ENCODE results near the gene ORAI2.

Gene ORAI2

GRCh38 chr7:102439963-102440795 is 6.8 kb downstream of the ORAI2 start:
- peaks cover 77% of the 10 kb centered on the region for H3K36me3 ChIP-seq (ENCODE audit: insufficient read depth, low read length)
- H4K20me1 ChIP-seq (ENCODE audit: insufficient read depth, low read length) = no peaks in the 10 kb centered on the region

GRCh38 chr7:102444961-102445673 is 11.7 kb downstream of the ORAI2 start:
- no peaks in the 10 kb centered on the region for H3K9me2 ChIP-seq (ENCODE audit: low read depth, low read length)
- peaks cover 70% of the 10 kb centered on the region for H3K36me3 ChIP-seq (ENCODE audit: insufficient read depth, low read length)
- TF ChIP-seq EZH2 (IDR thresholded peaks at IDR 0.05; ENCODE audit: borderline replicate concordance, low read length) = no peak
- TF ChIP-seq CTCF (IDR thresholded peaks at IDR 0.05; ENCODE audit: low read length) = no peak
- peak overlapping the region; percentile 49 for H3K4me2 ChIP-seq (ENCODE audit: low read length)
- H3F3A ChIP-seq (ENCODE audit: insufficient read depth, low read length) = peaks cover 25% of the 10 kb centered on the region
- H3K4me3 ChIP-seq (ENCODE audit: low read depth, low read length, poor library complexity, severe bottlenecking) = peak overlapping the region; percentile 31
- peak overlapping the region; percentile 50 for H3K9ac ChIP-seq (ENCODE audit: low read length)
- H3K9me3 ChIP-seq (ENCODE audit: low read length) = no peaks in the 10 kb centered on the region
- H3K27ac ChIP-seq (ENCODE audit: low read depth, low read length, poor library complexity, severe bottlenecking) = peak overlapping the region; percentile 97
- no peaks in the 10 kb centered on the region for H4K20me1 ChIP-seq (ENCODE audit: insufficient read depth, low read length)
- peaks cover 71% of the 10 kb centered on the region for H3K4me1 ChIP-seq (ENCODE audit: insufficient read depth, low read length, severe bottlenecking)
- no peaks in the 10 kb centered on the region for H3K79me2 ChIP-seq (ENCODE audit: insufficient read depth, low read length)
- no peaks in the 10 kb centered on the region for H3K27me3 ChIP-seq (ENCODE audit: insufficient read depth, low read length)
- no peak overlapping the region for H2AFZ ChIP-seq (ENCODE audit: low read length)

More at GRCh38 chr7:102439963-102440795, 6.8 kb downstream of the ORAI2 start:
- Histone ChIP-seq H3K27ac (ENCODE audit: low read depth, low read length, poor library complexity, severe bottlenecking) (peak overlapping the region; percentile 97), H3K4me2 (ENCODE audit: low read length) (peak overlapping the region; percentile 7; the same call in 1 of the 2 replicates), H3K9me3 (ENCODE audit: low read length) (no peaks in the 10 kb centered on the region), H3K9ac (ENCODE audit: low read length) (peak overlapping the region; percentile 33), H3K27me3 (ENCODE audit: insufficient read depth, low read length) (no peaks in the 10 kb centered on the region), H3K9me2 (ENCODE audit: low read depth, low read length) (no peaks in the 10 kb centered on the region), H3K79me2 (ENCODE audit: insufficient read depth, low read length) (peaks cover 15% of the 10 kb centered on the region), H3K4me3 (ENCODE audit: low read depth, low read length, poor library complexity, severe bottlenecking) (no peak overlapping the region), H2AFZ (ENCODE audit: low read length) (no peak overlapping the region), H3F3A (ENCODE audit: insufficient read depth, low read length) (peaks cover 25% of the 10 kb centered on the region), H3K4me1 (ENCODE audit: insufficient read depth, low read length, severe bottlenecking) (peaks cover 66% of the 10 kb centered on the region)
- no peak for TF ChIP-seq CTCF (IDR thresholded peaks at IDR 0.05; ENCODE audit: low read length)
- no peak for TF ChIP-seq EZH2 (IDR thresholded peaks at IDR 0.05; ENCODE audit: borderline replicate concordance, low read length)

- TF ChIP-seq CTCF (IDR thresholded peaks at IDR 0.05; ENCODE audit: low read length) = no peak
- Histone ChIP-seq H2AFZ (ENCODE audit: low read length) (no peak overlapping the region), H3K79me2 (ENCODE audit: insufficient read depth, low read length) (no peaks in the 10 kb centered on the region), H4K20me1 (ENCODE audit: insufficient read depth, low read length) (no peaks in the 10 kb centered on the region), H3K27me3 (ENCODE audit: insufficient read depth, low read length) (no peaks in the 10 kb centered on the region), H3K9me2 (ENCODE audit: low read depth, low read length) (no peaks in the 10 kb centered on the region), H3K9me3 (ENCODE audit: low read length) (no peaks in the 10 kb centered on the region), H3K4me1 (ENCODE audit: insufficient read depth, low read length, severe bottlenecking) (peaks cover 71% of the 10 kb centered on the region), H3K36me3 (ENCODE audit: insufficient read depth, low read length) (peaks cover 64% of the 10 kb centered on the region), H3K27ac (ENCODE audit: low read depth, low read length, poor library complexity, severe bottlenecking) (peak overlapping the region; percentile 97), H3K4me3 (ENCODE audit: low read depth, low read length, poor library complexity, severe bottlenecking) (peak overlapping the region; percentile 31), H3K4me2 (ENCODE audit: low read length) (peak overlapping the region; percentile 49), H3F3A (ENCODE audit: insufficient read depth, low read length) (peaks cover 21% of the 10 kb centered on the region), H3K9ac (ENCODE audit: low read length) (peak overlapping the region; percentile 50)
Measured at GRCh38 chr7:102445674-102446071, 12.3 kb downstream of the ORAI2 start.

Data from OCI-LY1 (cell line).